ENCODE data around the gene TMSB10. TPM values are rescaled to one million over a fixed set of nuclear protein-coding genes. Genes with fewer than 3 reads are reported as not detected.

TMSB10 gene
- total RNA-seq, 1 donor from 2014 or later, result 2,534 TPM

GRCh38 chr2:84899304-84900204 lies 5.9 kb upstream of the TMSB10 start:
- H3K4me3 Mint-ChIP-seq (ENCODE audit: unreplicated experiment), result no peak overlapping the region
- no peak for TF ChIP-seq CTCF (IDR thresholded peaks at IDR 0.05)
- H3K27me3 Mint-ChIP-seq (ENCODE audit: unreplicated experiment), result no peaks in the 10 kb centered on the region
- no peak for DNase-seq (ENCODE audit: extremely low spot score, unreplicated experiment)
- peak overlapping the region; percentile 21 for H3K27ac Mint-ChIP-seq (ENCODE audit: unreplicated experiment)
- H3K4me1 Mint-ChIP-seq (ENCODE audit: unreplicated experiment), result peaks cover 50% of the 10 kb centered on the region
- no peaks in the 10 kb centered on the region for H3K9me3 Mint-ChIP-seq (ENCODE audit: unreplicated experiment)
- no peaks in the 10 kb centered on the region for H3K36me3 Mint-ChIP-seq (ENCODE audit: unreplicated experiment)

GRCh38 chr2:84900971-84901370 lies 4.5 kb upstream of the TMSB10 start:
- Mint-ChIP-seq H3K4me1 (ENCODE audit: unreplicated experiment) (peaks cover 38% of the 10 kb centered on the region), H3K36me3 (ENCODE audit: unreplicated experiment) (peaks cover under 1% of the 10 kb centered on the region), H3K4me3 (ENCODE audit: unreplicated experiment) (no peak overlapping the region), H3K27me3 (ENCODE audit: unreplicated experiment) (no peaks in the 10 kb centered on the region), H3K27ac (ENCODE audit: unreplicated experiment) (no peak overlapping the region), H3K9me3 (ENCODE audit: unreplicated experiment) (no peaks in the 10 kb centered on the region)
- no peak for DNase-seq (ENCODE audit: extremely low spot score, unreplicated experiment)
- TF ChIP-seq CTCF (IDR thresholded peaks at IDR 0.05), result no peak

GRCh38 chr2:84901593-84902120 lies 3.8 kb upstream of the TMSB10 start:
- peaks cover 7% of the 10 kb centered on the region for H3K36me3 Mint-ChIP-seq (ENCODE audit: unreplicated experiment)
- no peaks in the 10 kb centered on the region for H3K27me3 Mint-ChIP-seq (ENCODE audit: unreplicated experiment)
- no peaks in the 10 kb centered on the region for H3K9me3 Mint-ChIP-seq (ENCODE audit: unreplicated experiment)
- H3K27ac Mint-ChIP-seq (ENCODE audit: unreplicated experiment), result no peak overlapping the region
- TF ChIP-seq CTCF (IDR thresholded peaks at IDR 0.05), result no peak
- peak; percentile 44 for DNase-seq (ENCODE audit: extremely low spot score, unreplicated experiment)
- H3K4me1 Mint-ChIP-seq (ENCODE audit: unreplicated experiment), result peaks cover 32% of the 10 kb centered on the region
- no peak overlapping the region for H3K4me3 Mint-ChIP-seq (ENCODE audit: unreplicated experiment)

- Mint-ChIP-seq H3K27me3 (ENCODE audit: unreplicated experiment) (no peaks in the 10 kb centered on the region), H3K27ac (ENCODE audit: unreplicated experiment) (no peak overlapping the region)
Measured at GRCh38 chr2:84902526-84902925, 2.9 kb upstream of the TMSB10 start.

More at GRCh38 chr2:84902526-84902925, 2.9 kb upstream of the TMSB10 start:
- peak; percentile 15 for DNase-seq (ENCODE audit: extremely low spot score, unreplicated experiment)
- H3K9me3 Mint-ChIP-seq (ENCODE audit: unreplicated experiment), result no peaks in the 10 kb centered on the region
- H3K4me3 Mint-ChIP-seq (ENCODE audit: unreplicated experiment), result no peak overlapping the region
- TF ChIP-seq CTCF (IDR thresholded peaks at IDR 0.05), result no peak
- H3K4me1 Mint-ChIP-seq (ENCODE audit: unreplicated experiment), result peaks cover 34% of the 10 kb centered on the region
- H3K36me3 Mint-ChIP-seq (ENCODE audit: unreplicated experiment), result peaks cover 15% of the 10 kb centered on the region

Data from osteocyte (in vitro differentiated cells).